Measurements from ENCODE around the gene OPN1MW3.
"Not testable (repeated sequence)": the region's sequence is repeated elsewhere in the genome, so short reads cannot be mapped to it uniquely, and the experiment has no call there.

Gene OPN1MW3

DNA sequence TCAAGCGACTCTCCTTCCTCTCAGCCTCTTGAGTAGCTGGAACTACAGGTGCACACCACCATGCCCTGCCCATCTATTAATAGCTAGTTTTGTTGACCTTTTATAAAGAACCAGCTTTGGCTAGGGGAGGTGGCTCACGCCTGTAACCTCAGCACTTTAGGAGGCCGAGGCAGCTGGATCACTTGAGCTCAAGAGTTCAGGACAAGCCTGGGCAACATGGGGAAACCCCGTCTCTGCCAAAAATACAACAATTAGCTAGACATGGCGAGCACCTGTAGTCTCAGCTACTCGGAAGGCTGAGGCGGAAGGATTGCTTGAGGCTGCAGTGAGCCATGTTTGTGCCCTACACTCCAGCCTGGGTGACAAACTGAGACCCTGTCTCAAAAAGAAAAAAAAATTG is 40.9 kb downstream of the OPN1MW3 start:
- DNase-seq: no peak

GRCh38 chrX:154300816-154301215 is 43.4 kb downstream of the OPN1MW3 start:
- DNase-seq: no peak

GRCh38 chrX:154302998-154303397 is 45.6 kb downstream of the OPN1MW3 start:
- DNase-seq: not testable (repeated sequence)

DNA sequence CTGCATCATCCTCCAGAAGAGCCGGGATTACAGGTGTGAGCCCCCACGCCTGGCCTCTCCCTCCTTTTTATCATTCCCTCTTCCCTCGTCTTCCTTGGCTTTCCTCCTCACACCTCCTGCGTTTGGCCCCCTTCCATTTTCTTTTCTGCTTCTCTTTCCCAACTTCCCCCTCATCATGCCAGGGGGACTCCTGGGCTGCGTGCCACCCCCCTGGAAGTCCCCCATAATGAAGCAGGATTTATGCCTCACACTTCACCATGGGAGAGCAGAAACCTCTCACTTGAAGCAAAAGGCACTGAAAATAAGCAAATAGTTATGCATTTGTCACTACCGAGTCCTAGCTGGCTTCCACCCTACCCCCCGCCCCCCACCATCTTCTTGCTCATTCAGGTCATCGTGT is 46.1 kb downstream of the OPN1MW3 start:
- no peak for DNase-seq

GRCh38 chrX:154304846-154305245 is 47.5 kb downstream of the OPN1MW3 start:
- no peak for DNase-seq

DNA sequence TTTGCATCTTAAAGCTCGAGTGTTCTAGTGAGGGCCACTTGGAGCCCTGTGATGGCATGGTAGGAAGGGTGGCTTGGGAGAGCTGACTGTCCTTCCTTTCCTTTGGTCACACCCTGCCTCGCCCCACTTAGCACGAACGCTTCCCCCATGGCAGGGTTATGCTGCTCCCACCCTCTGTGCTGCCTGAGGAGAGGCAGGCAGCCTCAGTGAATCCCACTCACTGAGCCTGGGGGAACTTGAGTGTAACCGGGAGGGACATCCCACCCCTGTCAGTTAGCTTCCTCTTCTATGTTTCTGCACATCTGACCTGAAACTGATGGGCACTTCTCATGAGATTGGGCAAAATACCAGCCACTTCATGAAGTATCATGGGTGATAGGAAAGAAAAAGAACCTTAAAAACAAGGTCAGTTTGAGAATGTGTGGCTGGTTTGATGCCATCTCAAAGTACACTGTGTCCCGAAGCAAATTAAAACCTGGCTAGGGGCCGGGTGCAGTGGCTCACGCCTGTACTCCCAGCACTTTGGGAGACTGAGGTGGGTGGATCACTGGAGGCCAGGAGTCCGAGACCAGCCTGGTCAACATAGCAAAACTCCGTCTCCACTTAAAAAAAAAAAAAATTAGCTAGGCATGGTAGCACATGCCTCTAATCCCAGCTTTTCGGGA is 48.3 kb downstream of the OPN1MW3 start:
- no peak for DNase-seq

GRCh38 chrX:154307202-154307601 is 49.8 kb downstream of the OPN1MW3 start:
- no peak for DNase-seq

GRCh38 chrX:154308108-154308946 is 50.9 kb downstream of the OPN1MW3 start:
- peak; percentile 83 for DNase-seq

- no peak for DNase-seq
Observed at GRCh38 chrX:154309041-154309775, 51.8 kb downstream of the OPN1MW3 start.

GRCh38 chrX:154310616-154311536 is 53.5 kb downstream of the OPN1MW3 start:
- no peak for DNase-seq

- no peak for DNase-seq
Observed at GRCh38 chrX:154312116-154312515, 54.7 kb downstream of the OPN1MW3 start.

- DNase-seq: peak; percentile 21
Observed at GRCh38 chrX:154313147-154313546, 55.8 kb downstream of the OPN1MW3 start.

DNA sequence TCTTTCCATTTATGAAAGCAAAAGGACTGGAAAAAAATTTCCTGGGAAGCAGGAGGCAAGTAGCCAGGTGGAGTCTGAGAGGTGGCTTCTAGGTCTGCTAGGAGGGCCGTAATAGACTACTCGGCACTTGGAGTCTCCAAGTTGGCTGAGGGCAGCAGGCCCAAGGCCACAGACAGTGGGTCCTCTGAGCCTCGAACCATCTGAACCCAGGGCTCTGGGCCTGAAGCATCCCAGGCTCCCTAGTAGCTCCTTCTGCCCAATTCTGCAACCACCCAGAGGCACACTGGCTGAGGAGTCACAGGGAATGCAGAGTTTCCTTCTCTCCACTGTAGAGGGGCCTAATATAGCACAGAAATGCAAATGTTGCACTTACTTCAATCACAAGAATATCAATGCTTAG is 58.0 kb downstream of the OPN1MW3 start:
- no peak for DNase-seq

GRCh38 chrX:154317391-154317995 is 60.1 kb downstream of the OPN1MW3 start:
- DNase-seq: peak; percentile 18

DNA sequence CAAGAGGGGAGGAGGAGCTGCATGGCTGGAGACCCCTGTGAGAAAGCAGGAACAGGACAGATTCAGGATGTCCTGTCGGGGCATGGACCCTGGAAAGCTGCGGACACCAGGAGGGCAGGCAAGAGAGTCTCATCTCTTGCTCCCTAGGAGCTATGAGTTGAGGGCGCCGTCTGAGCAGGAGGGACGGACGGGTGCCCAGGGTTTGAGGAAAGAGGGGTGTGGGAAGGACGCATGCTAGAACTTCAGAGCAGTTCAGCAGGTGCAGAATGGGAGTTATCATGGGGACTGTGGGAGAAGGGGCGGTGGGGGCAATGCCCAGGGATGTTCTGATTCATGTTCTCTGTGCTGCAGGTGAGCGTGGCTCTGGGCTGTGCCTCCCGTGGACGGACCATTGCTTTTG is 63.0 kb downstream of the OPN1MW3 start:
- no peak for DNase-seq

Data from CD4-positive, alpha-beta T cell treated with Interleukin-12 subunit alpha and Interleukin-12 subunit beta, for 1 hour (primary cell).